HG03558 (cell line): ENCODE measurements around the gene TPT1.

Experiments
- ATAC-seq: cut with Tn5 transposase; IDR thresholded peaks from one replicate; pipeline ENCODE4 v1.9.1; 2021; ENCODE audit warnings: moderate number of reproducible peaks; ENCODE audit not compliant: unreplicated experiment; ENCODE audit errors: extremely low read depth

TPT1 gene

DNA sequence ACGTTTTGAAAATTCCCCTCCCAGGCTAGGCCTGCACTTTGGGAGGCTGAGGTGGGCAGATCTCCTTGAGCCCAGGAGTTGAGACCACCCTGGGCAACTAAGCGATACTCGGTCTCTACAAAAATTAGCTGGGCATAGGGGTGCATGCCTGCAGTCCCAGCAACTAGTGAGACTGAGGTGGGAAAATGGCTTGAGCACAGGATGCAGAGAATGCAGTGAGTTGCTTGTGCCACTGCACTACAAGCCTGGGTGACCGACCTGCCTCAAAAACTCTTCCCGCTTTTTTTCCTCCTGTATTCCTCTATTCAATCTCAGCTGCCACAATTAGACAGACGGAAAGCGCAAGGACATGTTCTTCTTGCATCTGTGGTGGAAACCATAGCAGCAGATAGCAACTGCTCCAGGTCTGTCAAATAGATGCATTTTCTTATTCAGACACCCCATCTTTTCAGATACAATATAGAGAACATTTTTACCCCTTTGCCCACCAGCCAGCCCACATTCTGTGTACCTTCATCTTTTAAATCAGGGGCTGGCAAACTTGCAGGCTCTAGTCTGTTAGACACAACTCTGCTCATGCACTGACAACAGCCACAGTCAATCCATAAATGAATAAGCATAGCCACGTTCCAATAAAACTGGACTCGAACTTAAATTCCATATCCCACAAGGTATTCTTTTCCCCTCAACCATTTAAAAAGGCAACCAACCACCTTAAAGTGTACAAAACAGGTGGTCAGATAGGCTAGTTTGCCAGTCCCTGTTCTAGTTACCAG is 4.8 kb downstream of the TPT1 start:
- ATAC-seq, result no peak

DNA sequence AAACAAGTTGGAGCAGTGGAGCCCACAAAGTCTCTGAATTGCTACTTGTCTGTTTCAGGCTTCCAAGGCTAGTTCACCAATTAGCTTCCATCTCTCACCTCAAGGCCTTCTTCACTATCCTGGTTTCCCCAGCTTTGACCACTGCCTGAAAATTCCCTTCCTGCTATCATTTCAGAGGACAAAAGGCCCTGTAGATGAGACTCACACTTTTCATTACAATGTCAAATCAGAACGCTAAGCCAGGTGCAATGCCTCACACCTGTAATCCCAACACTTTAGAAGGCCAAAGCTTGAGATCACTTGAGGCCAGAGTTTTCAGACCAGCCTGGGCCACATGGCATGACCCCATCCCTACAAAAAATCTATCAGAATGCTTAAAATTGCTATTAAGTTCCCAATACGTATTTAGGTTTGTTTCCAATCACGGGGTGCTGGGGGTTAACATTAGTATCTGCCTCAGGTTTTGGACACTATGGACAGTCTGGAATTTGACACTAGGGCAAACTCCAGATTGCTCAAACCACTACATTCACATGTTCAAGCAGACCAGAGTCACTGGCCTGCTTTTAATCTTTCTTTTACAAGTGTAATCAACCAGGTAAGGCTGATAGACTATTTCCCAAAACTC is 5.5 kb downstream of the TPT1 start:
- no peak for ATAC-seq

DNA sequence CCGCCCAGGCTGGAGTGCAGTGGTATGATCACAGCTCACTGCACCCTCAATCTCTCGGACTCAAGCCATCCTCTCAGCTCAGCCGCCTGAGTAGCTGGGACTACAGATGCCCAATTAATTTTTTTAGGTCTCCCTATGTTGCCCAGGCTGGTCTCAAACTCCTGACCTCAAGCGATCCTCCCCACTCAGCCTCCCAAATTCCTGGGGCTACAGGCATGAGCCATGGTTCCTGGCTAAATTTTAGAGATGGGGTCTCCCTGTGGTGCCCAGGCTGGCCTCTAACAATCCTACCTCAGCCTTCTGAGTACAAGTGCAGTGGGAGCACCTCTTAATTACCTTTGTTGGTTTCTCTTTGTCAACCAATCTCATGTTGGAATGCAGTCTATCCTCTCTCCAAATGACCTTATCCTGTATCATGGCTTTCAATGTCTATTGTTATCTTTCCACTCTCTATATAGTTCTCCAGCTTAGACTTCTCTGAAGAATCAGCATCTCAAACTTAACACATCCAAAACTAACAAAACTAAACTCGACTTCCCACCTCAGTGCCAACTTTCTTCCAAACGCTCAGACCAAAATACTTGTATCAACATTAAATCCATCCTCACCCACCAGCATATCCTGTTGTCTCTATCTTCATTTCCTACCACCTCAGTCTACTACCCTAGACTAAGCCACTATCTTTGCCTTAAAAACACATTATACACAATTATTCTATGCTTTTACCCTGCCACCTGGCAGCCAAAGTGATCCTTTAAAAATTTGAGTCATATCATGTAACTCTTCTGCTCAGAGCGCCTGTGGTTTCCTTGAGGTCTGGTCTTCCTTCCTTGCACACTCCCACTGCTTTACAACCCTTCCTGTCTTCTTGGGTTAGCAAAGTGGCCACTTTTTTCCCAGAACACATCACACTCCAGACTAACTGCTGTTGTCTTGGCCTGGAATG is 6.7 kb downstream of the TPT1 start:
- no peak for ATAC-seq

DNA sequence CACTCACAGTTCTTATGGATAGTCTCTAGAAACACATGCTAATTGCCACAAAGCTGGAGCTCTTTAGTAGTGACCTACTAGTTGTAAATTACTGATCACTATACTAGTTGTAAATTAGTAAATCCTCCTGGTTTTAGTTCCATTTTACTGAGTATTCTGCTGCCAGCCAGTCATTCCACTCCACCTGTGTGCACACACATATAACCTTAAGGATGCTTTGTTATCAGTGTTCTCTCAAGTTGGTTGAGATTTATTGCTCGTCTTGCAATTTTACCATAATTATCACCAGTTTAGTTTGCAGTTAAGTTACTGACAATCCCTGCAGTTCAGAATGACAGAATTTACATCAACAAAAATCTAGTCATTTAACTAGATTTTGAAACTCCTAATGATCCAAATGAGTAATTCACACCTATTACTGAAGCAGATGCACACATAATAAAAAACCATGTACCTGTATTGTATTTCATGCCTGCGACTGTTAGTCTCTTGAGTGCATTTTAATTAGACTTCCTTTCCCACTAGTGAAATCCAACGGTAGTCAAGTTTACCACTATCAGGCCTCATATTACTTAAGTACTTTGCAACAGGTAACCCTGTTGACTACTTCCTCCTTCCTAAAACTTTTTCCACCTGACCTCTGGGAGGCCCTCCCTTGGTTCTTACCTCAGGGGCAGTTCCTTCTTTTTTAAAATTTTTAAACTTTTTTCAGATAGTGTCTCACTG is 7.6 kb downstream of the TPT1 start:
- ATAC-seq, result no peak

DNA sequence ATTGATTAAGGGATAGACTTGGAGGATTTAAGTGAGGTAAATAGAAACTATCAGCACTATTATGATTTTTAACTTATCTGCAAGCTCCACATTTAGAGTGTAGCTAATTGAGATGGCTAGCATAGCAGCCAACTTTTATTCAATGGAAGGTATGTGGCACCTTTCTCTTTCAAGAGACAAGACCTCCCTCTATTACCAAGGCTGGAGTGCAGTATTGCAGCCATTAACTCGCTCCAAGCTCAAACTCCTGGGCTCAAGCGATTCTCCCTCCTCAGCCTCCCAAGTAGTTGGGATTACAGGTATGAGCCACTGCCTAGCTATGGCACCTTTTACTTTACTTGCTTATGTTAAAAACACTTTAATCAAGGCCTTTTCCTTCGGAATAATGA is 8.2 kb downstream of the TPT1 start:
- no peak for ATAC-seq

DNA sequence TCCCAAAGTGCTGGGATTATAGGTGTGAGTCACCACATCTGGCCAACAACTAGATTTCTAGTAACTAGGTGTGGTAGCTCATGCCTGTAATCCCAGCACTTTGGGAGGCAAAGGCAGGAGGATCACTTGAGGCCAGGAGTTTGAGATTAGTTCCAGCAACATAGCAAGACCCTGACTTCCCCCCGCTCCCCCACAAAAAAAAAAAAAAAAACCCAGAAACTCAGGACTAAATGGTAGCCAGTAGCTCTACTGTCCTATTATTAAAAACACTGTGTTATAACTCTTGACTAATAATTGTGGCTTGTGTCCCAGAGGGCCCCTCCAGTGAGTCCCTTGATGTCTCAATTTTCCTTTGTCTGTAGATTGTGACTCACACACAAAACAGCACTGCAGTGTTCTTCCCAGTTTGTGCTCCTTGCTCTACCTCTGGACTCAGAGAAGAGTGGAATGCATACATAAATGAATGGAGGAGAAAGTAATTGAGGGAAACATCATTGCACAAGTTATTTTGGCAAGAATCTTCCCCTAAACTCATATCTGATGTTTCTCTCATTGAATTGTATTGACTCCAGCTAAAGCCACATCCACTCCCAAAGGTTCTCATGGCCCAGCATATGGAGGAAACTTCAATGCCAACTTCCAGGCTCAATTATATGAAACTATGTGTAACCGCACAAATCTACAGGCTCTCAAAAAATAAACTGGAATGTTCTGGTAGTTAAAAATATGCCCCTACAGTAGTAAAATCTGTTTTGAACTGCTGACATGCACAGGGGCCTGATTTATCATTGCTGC is 8.8 kb downstream of the TPT1 start:
- ATAC-seq, result no peak

DNA sequence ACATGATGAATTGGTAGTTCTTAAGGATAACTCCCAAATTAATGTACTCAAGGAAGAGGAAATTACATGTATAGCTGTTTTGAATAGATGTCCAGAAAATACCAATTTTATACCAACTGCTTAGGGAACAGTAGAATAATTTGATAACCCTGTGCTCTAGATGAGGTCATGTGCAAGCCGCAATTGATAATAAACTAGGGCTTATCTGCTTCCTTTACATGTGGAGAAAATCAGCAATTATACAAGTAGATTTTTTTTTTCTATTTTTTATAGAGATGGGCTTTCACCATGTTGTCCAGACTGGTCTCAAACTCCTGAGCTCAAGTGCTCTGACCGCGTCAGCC is 9.3 kb downstream of the TPT1 start:
- ATAC-seq, result no peak

DNA sequence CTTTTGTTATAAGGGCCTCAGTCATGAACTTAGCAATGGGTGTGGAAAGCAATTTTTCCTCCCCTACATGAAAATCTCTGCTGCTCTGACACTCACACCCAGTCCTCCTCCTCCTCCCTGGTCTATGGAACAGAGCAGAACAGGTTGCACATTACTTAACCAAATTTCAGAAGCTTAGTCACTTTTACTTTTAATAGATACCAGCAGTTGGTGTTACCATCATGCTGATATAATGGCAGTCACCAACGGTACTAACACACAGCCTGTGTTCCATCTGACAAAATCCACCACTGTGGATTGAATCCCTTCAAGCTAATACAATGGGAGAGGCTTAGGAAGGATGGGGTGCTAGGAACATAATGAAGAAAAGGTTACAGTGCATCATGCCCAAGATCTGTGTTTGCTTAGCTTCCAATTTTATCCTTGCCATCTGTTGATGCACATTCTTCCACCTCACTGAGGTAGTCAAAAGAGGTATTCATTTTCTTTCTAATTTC is 9.8 kb downstream of the TPT1 start:
- ATAC-seq, result no peak

DNA sequence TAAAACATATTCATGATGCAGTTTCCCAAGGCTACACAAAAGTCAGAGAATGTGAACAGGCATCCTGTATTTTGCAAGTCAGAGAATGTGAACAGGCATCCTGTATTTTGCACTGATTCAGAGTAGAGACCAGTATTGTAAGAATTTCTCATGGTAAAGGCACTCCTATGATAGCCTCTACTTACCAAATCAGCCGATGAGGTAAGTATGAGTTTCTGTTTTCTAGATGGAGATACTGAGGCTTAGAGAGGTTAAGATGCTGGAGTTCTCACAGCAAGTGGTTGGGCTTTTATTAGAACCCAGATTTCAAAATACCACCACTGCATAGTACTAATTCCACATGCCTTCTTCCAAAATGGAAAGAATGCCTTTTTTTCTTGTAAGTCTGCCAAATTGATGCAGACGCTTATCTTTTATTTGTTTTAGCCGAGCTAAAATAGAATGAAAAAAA is 12.3 kb downstream of the TPT1 start:
- no peak for ATAC-seq

DNA sequence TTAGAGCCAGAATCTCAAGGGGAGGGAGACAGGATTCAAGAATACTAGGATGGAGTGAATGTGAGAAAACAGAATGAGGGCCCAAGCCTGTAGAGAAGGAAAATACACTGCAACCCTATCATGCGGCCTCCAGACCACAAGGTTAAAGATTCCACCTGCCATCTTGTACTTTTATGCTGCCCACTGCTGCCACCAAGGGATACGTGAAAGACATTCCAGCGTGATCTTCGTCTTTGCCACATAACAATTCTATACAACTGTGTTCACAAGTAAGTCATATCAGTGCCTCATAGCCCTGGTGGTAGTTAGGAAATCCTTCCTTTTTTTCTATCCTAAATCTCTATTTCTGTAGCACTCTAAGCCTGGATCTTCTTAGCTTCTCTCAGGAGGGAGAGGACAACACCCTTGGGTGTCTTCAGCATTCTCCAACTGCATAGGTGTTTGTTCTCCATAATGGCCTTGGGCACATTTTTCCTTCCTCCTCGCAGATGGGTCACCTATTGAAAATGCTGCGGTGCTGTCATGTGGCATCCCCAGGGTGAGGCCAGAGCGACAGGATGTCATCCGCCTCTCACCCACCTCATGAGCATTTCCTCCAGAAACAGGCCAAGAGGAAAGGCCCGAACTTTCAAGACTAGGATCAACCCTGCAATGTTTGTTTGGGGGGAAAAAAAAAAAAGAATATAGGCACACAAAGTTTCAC is 13.6 kb downstream of the TPT1 start:
- no peak for ATAC-seq

DNA sequence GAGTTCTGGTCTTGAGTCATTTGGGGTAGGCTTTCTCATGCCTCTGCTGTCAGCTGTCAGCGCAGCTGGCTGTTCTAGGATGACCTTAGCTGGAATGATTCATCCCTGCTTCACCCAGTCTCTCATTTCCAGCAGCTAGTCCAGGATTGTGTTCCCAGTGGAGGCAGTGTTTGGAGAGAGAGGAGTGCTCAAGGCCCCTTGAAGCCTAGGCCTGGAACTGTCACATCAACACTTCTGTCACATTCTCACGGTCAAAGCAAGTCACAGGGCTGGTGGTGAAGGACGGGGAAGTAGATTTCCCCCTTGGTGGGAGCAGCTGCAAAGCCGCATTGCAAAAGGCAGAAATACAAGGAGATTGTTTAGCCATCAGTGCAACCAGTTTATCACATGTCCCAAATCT is 15.2 kb downstream of the TPT1 start:
- no peak for ATAC-seq

DNA sequence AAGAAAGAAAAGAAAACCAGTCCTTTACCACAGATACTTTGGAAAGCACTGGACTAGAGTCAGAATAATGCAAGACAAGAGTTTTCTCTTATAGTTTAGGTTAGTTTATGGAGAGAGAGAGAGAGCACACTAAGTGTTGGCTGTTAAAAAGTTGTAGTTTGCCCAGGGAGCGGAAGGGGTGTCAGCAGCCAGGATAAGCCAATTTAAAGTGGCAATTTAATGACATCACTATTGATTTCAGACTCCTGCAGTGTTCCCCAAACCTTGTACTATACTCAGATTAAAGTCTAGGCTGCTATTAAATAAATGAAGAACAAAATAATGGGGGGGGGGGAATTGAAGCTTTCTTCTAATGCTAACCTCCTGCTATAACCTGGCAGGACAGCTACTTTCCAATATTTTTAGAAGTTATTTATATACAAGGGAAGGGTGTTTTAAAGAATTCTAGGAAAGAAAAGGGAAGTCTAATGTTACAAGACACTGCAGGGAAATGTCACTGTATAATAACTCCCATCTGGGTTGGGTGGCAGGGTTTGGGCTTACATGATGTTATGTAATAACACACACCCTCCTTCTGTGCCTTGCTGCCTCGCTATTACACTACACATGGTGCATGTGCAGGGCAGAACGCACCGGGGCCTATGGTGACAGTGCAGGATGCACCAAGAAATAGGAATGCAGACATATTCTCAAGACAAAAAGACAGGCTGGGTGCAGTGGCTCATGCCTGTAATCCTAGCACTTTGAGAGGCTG is 19.9 kb downstream of the TPT1 start:
- ATAC-seq, result no peak

DNA sequence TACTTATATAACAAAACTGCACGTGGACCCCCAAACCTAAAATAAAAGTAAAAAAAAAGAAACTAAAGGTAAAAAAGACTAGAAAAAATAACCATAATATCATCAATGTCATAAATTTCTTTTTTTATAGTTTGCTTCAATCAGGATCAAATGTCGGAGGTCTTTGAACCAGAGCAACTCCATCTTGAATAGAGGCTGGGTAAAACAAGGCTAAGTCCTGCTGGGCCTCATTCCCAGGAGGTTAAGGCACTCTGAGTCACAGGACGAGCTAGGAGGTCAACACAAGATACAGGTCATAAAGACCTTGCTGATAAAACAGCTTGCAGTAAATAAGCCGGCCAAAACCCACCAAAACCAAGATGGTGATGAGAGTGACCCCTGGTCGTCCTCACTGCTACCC is 24.0 kb downstream of the TPT1 start:
- ATAC-seq, result no peak

DNA sequence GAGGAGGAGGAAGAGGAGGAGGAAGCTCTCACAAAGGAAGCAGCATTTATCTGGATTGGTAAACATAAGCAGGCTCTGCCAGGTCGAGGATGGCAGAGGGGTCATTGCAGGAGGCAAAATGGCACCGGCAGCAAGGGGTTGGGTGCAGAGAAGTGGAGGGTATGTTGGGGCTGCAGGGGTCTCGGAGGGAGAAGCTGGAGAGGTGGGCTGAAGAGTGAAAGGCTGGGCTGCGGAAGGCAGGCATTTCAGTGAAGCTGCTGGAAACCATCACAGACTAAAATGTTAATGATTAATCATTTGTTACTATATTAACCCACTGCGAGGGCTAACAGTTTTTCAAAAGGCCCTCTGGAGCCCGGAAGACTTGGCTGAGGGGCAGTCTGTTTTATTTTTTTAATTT is 24.6 kb downstream of the TPT1 start:
- no peak for ATAC-seq

DNA sequence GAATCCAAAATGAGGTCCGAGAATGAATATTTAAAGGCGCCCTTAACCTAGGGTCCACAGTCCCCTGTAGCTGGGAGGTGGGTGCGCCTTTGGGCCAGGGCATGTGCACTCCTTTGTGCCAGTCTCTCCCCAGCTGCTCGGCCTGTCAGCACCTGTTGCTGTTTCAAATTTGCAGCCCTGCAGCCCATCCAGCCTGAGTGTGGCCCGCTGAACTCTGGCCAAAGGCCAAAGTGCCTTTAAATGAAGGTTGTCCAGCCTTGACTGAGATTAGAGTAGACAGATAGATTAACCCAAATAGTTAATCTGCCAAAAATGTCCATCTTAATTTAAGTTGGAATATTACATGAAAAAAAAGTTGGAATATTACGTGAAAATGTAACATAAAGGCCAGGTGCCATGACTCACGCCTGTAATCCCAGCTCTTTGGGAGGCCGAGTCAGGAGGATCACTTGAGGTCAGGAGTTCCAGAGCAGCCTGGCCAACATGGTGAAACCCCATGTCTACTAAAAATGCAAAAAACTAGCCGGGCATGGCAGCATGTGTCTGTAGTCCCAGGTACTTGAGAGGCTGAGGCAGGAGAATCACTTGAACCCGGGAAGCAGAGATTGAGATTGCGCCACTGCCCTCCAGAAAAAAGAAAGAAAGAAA is 25.3 kb downstream of the TPT1 start:
- ATAC-seq, result no peak

DNA sequence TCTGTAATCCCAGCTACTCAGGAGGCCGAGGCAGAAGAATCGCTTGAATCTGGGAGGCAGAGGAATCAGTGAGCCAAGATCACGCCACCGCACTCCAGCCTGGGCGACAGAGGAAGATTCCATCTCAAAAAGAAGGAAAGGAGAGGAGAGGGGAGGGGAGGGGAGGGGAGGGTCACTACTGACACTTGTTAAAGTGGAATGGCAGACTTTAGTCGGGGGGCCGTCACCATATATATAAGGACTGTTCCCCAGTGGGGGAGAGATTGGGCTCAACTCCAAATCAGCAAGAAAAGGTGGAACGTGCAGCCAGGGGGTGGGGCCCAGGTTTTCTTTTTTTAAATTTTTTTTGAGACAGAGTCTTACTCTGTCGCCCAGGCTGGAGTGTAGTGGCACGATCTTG is 26.2 kb downstream of the TPT1 start:
- ATAC-seq, result no peak

DNA sequence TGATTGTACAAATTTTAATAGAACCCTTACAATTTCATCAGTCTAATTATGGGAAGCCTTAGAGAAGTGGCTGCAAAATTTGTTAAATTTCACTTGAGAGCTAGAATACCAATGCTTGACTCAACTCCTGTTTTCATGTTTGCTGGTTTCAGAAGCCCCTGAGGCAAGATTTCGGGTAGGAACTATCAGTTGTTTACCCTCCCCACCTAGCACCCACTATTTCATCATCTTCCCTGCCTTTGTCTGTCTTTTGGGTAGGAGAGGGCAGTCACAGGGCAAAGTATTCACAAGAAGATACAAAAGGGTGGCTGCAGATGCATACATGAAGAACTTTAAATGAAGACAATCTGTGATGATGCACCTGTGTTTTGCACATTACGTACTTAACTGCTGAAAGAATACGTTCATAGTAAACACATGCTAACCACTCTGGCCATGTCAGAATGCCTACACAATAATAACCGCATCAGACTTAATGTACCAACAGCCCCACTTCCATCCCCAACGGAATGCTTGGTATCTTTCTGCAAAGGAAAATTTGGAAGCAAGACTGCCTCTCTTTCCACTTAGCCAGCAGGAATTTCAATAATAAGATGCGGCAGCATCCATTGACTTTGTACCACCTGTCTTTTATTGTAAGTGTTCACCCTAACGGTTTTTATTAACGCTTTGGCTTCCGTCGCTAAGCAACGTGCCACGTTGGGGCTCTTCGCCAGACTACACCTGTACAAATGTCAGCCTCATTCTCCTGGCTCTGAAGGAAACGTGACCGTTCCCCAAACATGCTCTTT is 30.4 kb downstream of the TPT1 start:
- no peak for ATAC-seq
